Liver (tissue), 9 donors: ENCODE results near the gene UQCR11. TPM values are rescaled to one million over a fixed set of nuclear protein-coding genes. Genes with fewer than 3 reads are reported as not detected.
"Not testable (repeated sequence)": the region's sequence is repeated elsewhere in the genome, so short reads cannot be mapped to it uniquely, and the experiment has no call there.

Experiments used
- DNase-seq: peaks from one replicate; pipeline ENCODE4 v3.0.0-alpha.2; 2017; ENCODE audit warnings: low spot score
- H3K27ac ChIP-seq, 2 donors: one replicate each; pipeline ENCODE4 v1.7.0; 2013; ENCODE audit warnings: inconsistent platforms in 2 of 2, low read length in 2 of 2, control low read depth in 1 of 2, low read depth in 1 of 2, mild to moderate bottlenecking in 1 of 2
- H3K27me3 ChIP-seq, 4 donors: one replicate each; pipeline versions ENCODE4 v1.6.1 to v1.7.0; 2013; ENCODE audit warnings: low read length in 3 of 4, inconsistent platforms in 1 of 4, mild to moderate bottlenecking in 1 of 4, moderate library complexity in 1 of 4; ENCODE audit not compliant: control insufficient read depth in 4 of 4, insufficient read depth in 4 of 4
- H3K36me3 ChIP-seq, 4 donors: one replicate each; pipeline versions ENCODE4 v1.6.1 to v1.7.0; 2013; ENCODE audit warnings: low read length in 3 of 4, mild to moderate bottlenecking in 3 of 4, low read depth in 1 of 4, moderate library complexity in 1 of 4; ENCODE audit not compliant: control insufficient read depth in 4 of 4, insufficient read depth in 3 of 4
- H3K4me1 ChIP-seq, 4 donors: one replicate each; pipeline versions ENCODE4 v1.6.1 to v1.7.0; 2013; ENCODE audit warnings: low read length in 3 of 4, mild to moderate bottlenecking in 3 of 4, moderate library complexity in 1 of 4; ENCODE audit not compliant: control insufficient read depth in 4 of 4, insufficient read depth in 4 of 4
- H3K4me3 ChIP-seq, 3 donors: one replicate each; pipeline versions ENCODE4 v1.6.1 to v1.7.0; 2013; ENCODE audit warnings: low read length in 3 of 3, control low read depth in 1 of 3, low read depth in 1 of 3, mild to moderate bottlenecking in 1 of 3
- H3K9ac ChIP-seq, 2 donors: one replicate each; pipeline ENCODE4 v1.7.0; 2013; ENCODE audit warnings: low read length in 2 of 2, mild to moderate bottlenecking in 2 of 2, moderate library complexity in 2 of 2, control low read depth in 1 of 2, low read depth in 1 of 2
- H3K9me3 ChIP-seq, 4 donors: one replicate each; pipeline versions ENCODE4 v1.6.1 to v1.7.0; 2013; ENCODE audit warnings: low read length in 3 of 4; ENCODE audit not compliant: control insufficient read depth in 4 of 4
- CTCF ChIP-seq: fragments of 150-350 bp; IDR thresholded peaks from 2 replicates; pipeline ENCODE4 v1.5.1; 2017; ENCODE audit warnings: improper control_type of control experiment, low read depth, low read length; ENCODE audit not compliant: missing input control
- EGR1 ChIP-seq, 2 donors: IDR thresholded peaks; 2 replicates each; pipeline ENCODE4 v1.6.1; 2016 to 2018; ENCODE audit warnings: antibody characterized with exemption in 2 of 2, low read depth in 2 of 2
- FOXA1 ChIP-seq: IDR thresholded peaks from 2 replicates; pipeline ENCODE4 v1.6.1; 2016; ENCODE audit warnings: antibody characterized with exemption
- FOXA2 ChIP-seq: IDR thresholded peaks from 2 replicates; pipeline ENCODE4 v1.6.1; 2016; ENCODE audit warnings: antibody characterized with exemption
- GABPA ChIP-seq, 2 donors: IDR thresholded peaks in 1 of 2; conservative IDR thresholded peaks in 1 of 2; 2 replicates each; pipeline ENCODE4 v1.6.1; 2016; ENCODE audit warnings: antibody characterized with exemption in 2 of 2, mild to moderate bottlenecking in 1 of 2, moderate library complexity in 1 of 2
- HNF4G ChIP-seq: IDR thresholded peaks from 2 replicates; pipeline ENCODE4 v1.6.1; 2016; ENCODE audit warnings: antibody characterized with exemption
- JUND ChIP-seq, 2 donors: IDR thresholded peaks; 2 replicates each; pipeline ENCODE4 v1.6.1; 2016; ENCODE audit warnings: antibody characterized with exemption in 2 of 2
- MAX ChIP-seq: IDR thresholded peaks from 2 replicates; pipeline ENCODE4 v1.6.1; 2016; ENCODE audit warnings: antibody characterized with exemption
- NR2F2 ChIP-seq: IDR thresholded peaks from 2 replicates; pipeline ENCODE4 v1.6.1; 2016; ENCODE audit warnings: antibody characterized with exemption
- RAD21 ChIP-seq, 2 donors: IDR thresholded peaks; 2 replicates each; pipeline ENCODE4 v1.6.1; 2016; ENCODE audit warnings: antibody characterized with exemption in 2 of 2, mild to moderate bottlenecking in 2 of 2
- RXRA ChIP-seq, 2 donors: IDR thresholded peaks; 2 replicates each; pipeline ENCODE4 v1.6.1; 2017 to 2018; ENCODE audit warnings: antibody characterized with exemption in 2 of 2, mild to moderate bottlenecking in 1 of 2
- SP1 ChIP-seq: IDR thresholded peaks from 2 replicates; pipeline ENCODE4 v1.6.1; 2018; ENCODE audit warnings: antibody characterized with exemption, mild to moderate bottlenecking
- YY1 ChIP-seq: IDR thresholded peaks from 2 replicates; pipeline ENCODE4 v1.6.1; 2016; ENCODE audit warnings: antibody characterized with exemption, mild to moderate bottlenecking
- WGBS: extraction: QIAGEN DNeasy Blood & Tissue Kit; methylation state at CpG from one replicate; pipeline ENCODE4 v1.1.7; 2013; 5-methylcytosine and 5-hydroxymethylcytosine counted together
- polyA plus RNA-seq, 2 donors: library from polyadenylated mRNA; stranded (reverse) in 1 of 2; unstranded in 1 of 2; fragments of 200-250 nt in 1 of 2; fragments of >200 nt in 1 of 2; fragmentation: Nextera tagmentation in 1 of 2; extraction: Ambion mirVana in 1 of 2; gene quantifications; one replicate each; pipeline versions ENCODE4 v1.2.1 to v1.2.3, GENCODE V29; 2013 to 2015
- total RNA-seq, 2 donors: library from RNA; depleted of rRNA; stranded (reverse); fragments of >200 nt; gene quantifications; one replicate each; pipeline ENCODE4 v1.2.3, GENCODE V29; 2014
- donor health status: healthy.
- donor health status: healthy.
- donor health status: healthy.
- donor health status: healthy.
- donor health status: healthy.

The UQCR11 gene
- total and polyA plus RNA-seq, 4 donors = 23.8 to 862 (median 82.3) TPM

GRCh38 chr19:1644070-1644469 is 38.8 kb upstream of the UQCR11 start:
- WGBS = 95% methylated on average over 16 of the region's 16 CpGs
- DNase-seq = no peak
- H3K27ac ChIP-seq = no peak overlapping the region
- peaks cover 0 to 6% (median 2%) of the 10 kb centered on the region in 4 donors for H3K36me3 ChIP-seq
- H3K27me3 ChIP-seq = no peaks in the 10 kb centered on the region
- no peak overlapping the region for H3K9ac ChIP-seq
- H3K9me3 ChIP-seq = no peaks in the 10 kb centered on the region
- no peaks in the 10 kb centered on the region for H3K4me1 ChIP-seq
- TF ChIP-seq JUND (IDR thresholded peaks at IDR 0.05) (no peak), EGR1 (IDR thresholded peaks at IDR 0.05; ENCODE audit: low read depth in 2 of 2) (no peak), FOXA1 (no peak), CTCF (no peak), NR2F2 (no peak), FOXA2 (no peak), MAX (no peak)
- H3K4me3 ChIP-seq = no peak overlapping the region

- DNase-seq, H3K4me3 ChIP-seq, H3K4me1 ChIP-seq, H3K27me3 ChIP-seq, H3K27ac ChIP-seq, H3K36me3 ChIP-seq, H3K9me3 ChIP-seq, H3K9ac ChIP-seq: not testable (repeated sequence)
- 91% methylated on average over 10 of the region's 10 CpGs for WGBS
These were observed 35.7 kb upstream of the UQCR11 start for GRCh38 chr19:1640893-1641448.

GRCh38 chr19:1636325-1637236 is 31.3 kb upstream of the UQCR11 start:
- no peaks in the 10 kb centered on the region for H3K27me3 ChIP-seq
- no peaks in the 10 kb centered on the region for H3K4me1 ChIP-seq
- H3K36me3 ChIP-seq = peaks cover 0 to 5% (median 3%) of the 10 kb centered on the region in 4 donors
- H3K4me3 ChIP-seq = no peak overlapping the region
- no peak overlapping the region for H3K9ac ChIP-seq
- DNase-seq = no peak
- WGBS = 98% methylated on average over 34 of the region's 34 CpGs
- TF ChIP-seq RAD21 (IDR thresholded peaks at IDR 0.05) = no peak
- no peak overlapping the region for H3K27ac ChIP-seq
- peaks cover 0 to 2% (median 0%) of the 10 kb centered on the region in 4 donors for H3K9me3 ChIP-seq

- 97% methylated on average over 5 of the region's 5 CpGs for WGBS
- DNase-seq = no peak
- H3K9ac ChIP-seq = no peak overlapping the region
- H3K4me1 ChIP-seq = no peaks in the 10 kb centered on the region
- peaks cover 0 to 2% (median 0%) of the 10 kb centered on the region in 4 donors for H3K9me3 ChIP-seq
- peaks cover 0 to 6% (median 3%) of the 10 kb centered on the region in 4 donors for H3K36me3 ChIP-seq
- TF ChIP-seq CTCF (no peak), JUND (IDR thresholded peaks at IDR 0.05) (no peak), HNF4G (no peak), RXRA (IDR thresholded peaks at IDR 0.05) (no peak), NR2F2 (no peak), GABPA (IDR thresholded peaks at IDR 0.05 in 1 of 2, conservative IDR thresholded peaks at IDR 0.05 in 1 of 2) (no peak), SP1 (no peak), MAX (no peak), YY1 (no peak)
- H3K27me3 ChIP-seq = no peaks in the 10 kb centered on the region
- no peak overlapping the region for H3K4me3 ChIP-seq
- H3K27ac ChIP-seq = no peak overlapping the region
These were observed 29.6 kb upstream of the UQCR11 start for GRCh38 chr19:1634938-1635243.
